ENCODE results near the gene TRIM38.

TRIM38 gene

GRCh38 chr6:25934735-25935313 is 27.8 kb upstream of the TRIM38 start:
- H3K14ac ChIP-seq (ENCODE audit: low read length in 2 of 2) = no peak overlapping the region
- H3K27me3 ChIP-seq (ENCODE audit: control insufficient read depth in 1 of 2, insufficient read depth in 1 of 2, low read length in 2 of 2) = no peaks in the 10 kb centered on the region
- H3K79me1 ChIP-seq (replicated peaks; ENCODE audit: low read length, poor library complexity, severe bottlenecking) = no peaks in the 10 kb centered on the region
- no peaks in the 10 kb centered on the region for H3K9me3 ChIP-seq (ENCODE audit: control insufficient read depth, low read length)
- H3K18ac ChIP-seq (ENCODE audit: low read depth in 1 of 2, low read length in 2 of 2) = no peak overlapping the region
- no peak overlapping the region for H3K9ac ChIP-seq (ENCODE audit: low read length)
- WGBS = 88% methylated on average over 2 of the region's 3 CpGs
- no peak overlapping the region for H4K8ac ChIP-seq (ENCODE audit: low read length)
- no peak overlapping the region for H3K23ac ChIP-seq (ENCODE audit: low read length in 2 of 2)
- no peak overlapping the region for H2AFZ ChIP-seq (ENCODE audit: low read depth, low read length)
- no peak overlapping the region for H3K4me3 ChIP-seq (ENCODE audit: insufficient read depth in 1 of 2, low read depth in 1 of 2, low read length in 2 of 2)
- no peak overlapping the region for H3K27ac ChIP-seq (ENCODE audit: low read length, poor library complexity, severe bottlenecking)
- H3K4ac ChIP-seq (ENCODE audit: low read depth in 1 of 2, low read length in 2 of 2) = no peak overlapping the region
- no peak overlapping the region for H2BK120ac ChIP-seq (ENCODE audit: low read depth, low read length)
- no peaks in the 10 kb centered on the region for H3K36me3 ChIP-seq (ENCODE audit: control insufficient read depth in 1 of 2, insufficient read depth in 2 of 2, low read depth in 1 of 2, low read length in 2 of 2)
- no peak for DNase-seq
- H2BK15ac ChIP-seq (ENCODE audit: low read depth, poor library complexity, severe bottlenecking) = no peak overlapping the region
- H3K4me1 ChIP-seq (ENCODE audit: control insufficient read depth, insufficient read depth, low read depth, low read length) = no peaks in the 10 kb centered on the region
- no peak overlapping the region for H3K4me2 ChIP-seq (ENCODE audit: low read length, poor library complexity, severe bottlenecking)
- H2BK5ac ChIP-seq (ENCODE audit: low read depth, low read length, poor library complexity, severe bottlenecking) = no peak overlapping the region
- H2AK5ac ChIP-seq (ENCODE audit: low read length, severe bottlenecking) = no peak overlapping the region
- H2BK12ac ChIP-seq (ENCODE audit: low read length in 2 of 2) = no peak overlapping the region
- no peak overlapping the region for H4K91ac ChIP-seq (ENCODE audit: low read length)

GRCh38 chr6:25935953-25936352 is 26.6 kb upstream of the TRIM38 start:
- Histone ChIP-seq H3K79me1 (replicated peaks; ENCODE audit: low read length, poor library complexity, severe bottlenecking) (no peaks in the 10 kb centered on the region), H2AK5ac (ENCODE audit: low read length, severe bottlenecking) (no peak overlapping the region), H2BK5ac (ENCODE audit: low read depth, low read length, poor library complexity, severe bottlenecking) (no peak overlapping the region), H3K4me1 (ENCODE audit: control insufficient read depth, insufficient read depth, low read depth, low read length) (no peaks in the 10 kb centered on the region), H3K9me3 (ENCODE audit: control insufficient read depth, low read length) (no peaks in the 10 kb centered on the region), H3K4me2 (ENCODE audit: low read length, poor library complexity, severe bottlenecking) (no peak overlapping the region), H3K4me3 (ENCODE audit: insufficient read depth in 1 of 2, low read depth in 1 of 2, low read length in 2 of 2) (no peak overlapping the region), H3K9ac (ENCODE audit: low read length) (no peak overlapping the region), H3K14ac (ENCODE audit: low read length in 2 of 2) (no peak overlapping the region), H2AFZ (ENCODE audit: low read depth, low read length) (no peak overlapping the region), H3K23ac (ENCODE audit: low read length in 2 of 2) (no peak overlapping the region), H3K18ac (ENCODE audit: low read depth in 1 of 2, low read length in 2 of 2) (no peak overlapping the region), H2BK12ac (ENCODE audit: low read length in 2 of 2) (no peak overlapping the region), H3K27me3 (ENCODE audit: control insufficient read depth in 1 of 2, insufficient read depth in 1 of 2, low read length in 2 of 2) (no peaks in the 10 kb centered on the region), H4K91ac (ENCODE audit: low read length) (no peak overlapping the region), H2BK15ac (ENCODE audit: low read depth, poor library complexity, severe bottlenecking) (no peak overlapping the region), H3K36me3 (ENCODE audit: control insufficient read depth in 1 of 2, insufficient read depth in 2 of 2, low read depth in 1 of 2, low read length in 2 of 2) (no peaks in the 10 kb centered on the region), H3K4ac (ENCODE audit: low read depth in 1 of 2, low read length in 2 of 2) (no peak overlapping the region), H2BK120ac (ENCODE audit: low read depth, low read length) (no peak overlapping the region), H4K8ac (ENCODE audit: low read length) (no peak overlapping the region), H3K27ac (ENCODE audit: low read length, poor library complexity, severe bottlenecking) (no peak overlapping the region)
- 97% methylated on average over 4 of the region's 5 CpGs for WGBS
- DNase-seq = no peak

- 100% methylated on average over 1 of the region's 2 CpGs for WGBS
- H3K9ac ChIP-seq (ENCODE audit: low read length) = no peak overlapping the region
- no peak overlapping the region for H2BK12ac ChIP-seq (ENCODE audit: low read length in 2 of 2)
- H4K91ac ChIP-seq (ENCODE audit: low read length) = no peak overlapping the region
- no peak overlapping the region for H4K8ac ChIP-seq (ENCODE audit: low read length)
- H3K4me1 ChIP-seq (ENCODE audit: control insufficient read depth, insufficient read depth, low read depth, low read length) = no peaks in the 10 kb centered on the region
- H3K14ac ChIP-seq (ENCODE audit: low read length in 2 of 2) = no peak overlapping the region
- no peaks in the 10 kb centered on the region for H3K27me3 ChIP-seq (ENCODE audit: control insufficient read depth in 1 of 2, insufficient read depth in 1 of 2, low read length in 2 of 2)
- H3K4me3 ChIP-seq (ENCODE audit: insufficient read depth in 1 of 2, low read depth in 1 of 2, low read length in 2 of 2) = no peak overlapping the region
- no peak overlapping the region for H3K27ac ChIP-seq (ENCODE audit: low read length, poor library complexity, severe bottlenecking)
- H3K4me2 ChIP-seq (ENCODE audit: low read length, poor library complexity, severe bottlenecking) = no peak overlapping the region
- no peak overlapping the region for H3K23ac ChIP-seq (ENCODE audit: low read length in 2 of 2)
- no peak overlapping the region for H2BK15ac ChIP-seq (ENCODE audit: low read depth, poor library complexity, severe bottlenecking)
- H3K4ac ChIP-seq (ENCODE audit: low read depth in 1 of 2, low read length in 2 of 2) = no peak overlapping the region
- H2AFZ ChIP-seq (ENCODE audit: low read depth, low read length) = no peak overlapping the region
- H3K79me1 ChIP-seq (replicated peaks; ENCODE audit: low read length, poor library complexity, severe bottlenecking) = no peaks in the 10 kb centered on the region
- no peak overlapping the region for H3K18ac ChIP-seq (ENCODE audit: low read depth in 1 of 2, low read length in 2 of 2)
- H2AK5ac ChIP-seq (ENCODE audit: low read length, severe bottlenecking) = no peak overlapping the region
- DNase-seq = no peak
- no peak overlapping the region for H2BK120ac ChIP-seq (ENCODE audit: low read depth, low read length)
- H3K9me3 ChIP-seq (ENCODE audit: control insufficient read depth, low read length) = no peaks in the 10 kb centered on the region
- H2BK5ac ChIP-seq (ENCODE audit: low read depth, low read length, poor library complexity, severe bottlenecking) = no peak overlapping the region
- H3K36me3 ChIP-seq (ENCODE audit: control insufficient read depth in 1 of 2, insufficient read depth in 2 of 2, low read depth in 1 of 2, low read length in 2 of 2) = no peaks in the 10 kb centered on the region
These were observed 23.0 kb upstream of the TRIM38 start for GRCh38 chr6:25939593-25939992.

- Histone ChIP-seq H3K36me3 (ENCODE audit: control insufficient read depth in 1 of 2, insufficient read depth in 2 of 2, low read depth in 1 of 2, low read length in 2 of 2) (no peaks in the 10 kb centered on the region), H3K27me3 (ENCODE audit: control insufficient read depth in 1 of 2, insufficient read depth in 1 of 2, low read length in 2 of 2) (no peaks in the 10 kb centered on the region), H3K4ac (ENCODE audit: low read depth in 1 of 2, low read length in 2 of 2) (no peak overlapping the region), H3K23ac (ENCODE audit: low read length in 2 of 2) (no peak overlapping the region), H2BK120ac (ENCODE audit: low read depth, low read length) (no peak overlapping the region), H3K79me1 (replicated peaks; ENCODE audit: low read length, poor library complexity, severe bottlenecking) (no peaks in the 10 kb centered on the region), H3K4me1 (ENCODE audit: control insufficient read depth, insufficient read depth, low read depth, low read length) (no peaks in the 10 kb centered on the region), H3K27ac (ENCODE audit: low read length, poor library complexity, severe bottlenecking) (no peak overlapping the region), H3K9ac (ENCODE audit: low read length) (no peak overlapping the region), H2BK12ac (ENCODE audit: low read length in 2 of 2) (no peak overlapping the region), H2BK15ac (ENCODE audit: low read depth, poor library complexity, severe bottlenecking) (no peak overlapping the region), H3K9me3 (ENCODE audit: control insufficient read depth, low read length) (no peaks in the 10 kb centered on the region), H3K4me2 (ENCODE audit: low read length, poor library complexity, severe bottlenecking) (no peak overlapping the region), H2AK5ac (ENCODE audit: low read length, severe bottlenecking) (no peak overlapping the region), H4K91ac (ENCODE audit: low read length) (no peak overlapping the region), H3K18ac (ENCODE audit: low read depth in 1 of 2, low read length in 2 of 2) (no peak overlapping the region), H2AFZ (ENCODE audit: low read depth, low read length) (no peak overlapping the region), H3K14ac (ENCODE audit: low read length in 2 of 2) (no peak overlapping the region), H3K4me3 (ENCODE audit: insufficient read depth in 1 of 2, low read depth in 1 of 2, low read length in 2 of 2) (no peak overlapping the region), H4K8ac (ENCODE audit: low read length) (no peak overlapping the region), H2BK5ac (ENCODE audit: low read depth, low read length, poor library complexity, severe bottlenecking) (no peak overlapping the region)
- WGBS = 59% methylated on average over 2 of the region's 3 CpGs
- peak; percentile 58 for DNase-seq
These were observed 19.9 kb upstream of the TRIM38 start for GRCh38 chr6:25942561-25943147.

Data from mesenchymal stem cell (in vitro differentiated cells and primary cell).